ENCODE measurements around the gene THAP5.

DNA sequence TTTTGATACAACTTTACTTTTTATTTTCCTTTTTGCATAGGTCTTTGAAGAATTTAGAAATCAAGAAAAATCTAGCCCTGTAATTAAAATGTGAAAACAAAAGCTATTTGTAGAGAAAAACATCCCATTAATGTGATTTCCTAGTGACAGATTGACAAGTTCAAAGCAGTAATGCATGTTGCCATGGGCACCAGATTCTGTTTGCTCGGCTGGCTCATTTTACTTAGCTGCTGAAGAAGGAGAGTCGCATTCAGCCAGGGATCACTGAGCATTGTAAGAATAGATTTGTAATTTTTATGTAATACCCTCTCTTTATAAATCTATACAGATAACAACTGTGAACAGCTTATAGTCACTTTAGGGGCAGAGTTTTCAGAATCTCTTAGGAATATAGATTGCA is 28.6 kb upstream of the THAP5 start:
- TF ChIP-seq CTCF (IDR thresholded peaks at IDR 0.05) (no peak), SIN3A (IDR thresholded peaks at IDR 0.05; ENCODE audit: borderline replicate concordance, low read depth, low read length) (no peak), YY1 (IDR thresholded peaks at IDR 0.05; ENCODE audit: low read depth) (no peak), TCF12 (IDR thresholded peaks at IDR 0.05) (no peak), EP300 (IDR thresholded peaks at IDR 0.05; ENCODE audit: borderline replicate concordance in 1 of 2, low read depth in 1 of 2, low read length in 1 of 2) (no peak), RFX5 (IDR thresholded peaks at IDR 0.05; ENCODE audit: low read length) (no peak), POLR2AphosphoS5 (IDR thresholded peaks at IDR 0.05; ENCODE audit: low read depth, low read length) (no peak), NFIC (IDR thresholded peaks at IDR 0.05; ENCODE audit: borderline replicate concordance) (no peak)
